Hematopoietic multipotent progenitor cell treated with erythropoietin and hydrocortisone succinate and interleukin-3 and kit ligand, for 15 days (in vitro differentiated cells): ENCODE measurements around the gene PIKFYVE.
"Not testable (repeated sequence)": the region's sequence is repeated elsewhere in the genome, so short reads cannot be mapped to it uniquely, and the experiment has no call there.

ENCODE experiments used
- DNase-seq: peaks from one replicate; pipeline ENCODE4 v3.0.0-alpha.2; 2015; ENCODE audit warnings: low spot score

The PIKFYVE gene, protein sequence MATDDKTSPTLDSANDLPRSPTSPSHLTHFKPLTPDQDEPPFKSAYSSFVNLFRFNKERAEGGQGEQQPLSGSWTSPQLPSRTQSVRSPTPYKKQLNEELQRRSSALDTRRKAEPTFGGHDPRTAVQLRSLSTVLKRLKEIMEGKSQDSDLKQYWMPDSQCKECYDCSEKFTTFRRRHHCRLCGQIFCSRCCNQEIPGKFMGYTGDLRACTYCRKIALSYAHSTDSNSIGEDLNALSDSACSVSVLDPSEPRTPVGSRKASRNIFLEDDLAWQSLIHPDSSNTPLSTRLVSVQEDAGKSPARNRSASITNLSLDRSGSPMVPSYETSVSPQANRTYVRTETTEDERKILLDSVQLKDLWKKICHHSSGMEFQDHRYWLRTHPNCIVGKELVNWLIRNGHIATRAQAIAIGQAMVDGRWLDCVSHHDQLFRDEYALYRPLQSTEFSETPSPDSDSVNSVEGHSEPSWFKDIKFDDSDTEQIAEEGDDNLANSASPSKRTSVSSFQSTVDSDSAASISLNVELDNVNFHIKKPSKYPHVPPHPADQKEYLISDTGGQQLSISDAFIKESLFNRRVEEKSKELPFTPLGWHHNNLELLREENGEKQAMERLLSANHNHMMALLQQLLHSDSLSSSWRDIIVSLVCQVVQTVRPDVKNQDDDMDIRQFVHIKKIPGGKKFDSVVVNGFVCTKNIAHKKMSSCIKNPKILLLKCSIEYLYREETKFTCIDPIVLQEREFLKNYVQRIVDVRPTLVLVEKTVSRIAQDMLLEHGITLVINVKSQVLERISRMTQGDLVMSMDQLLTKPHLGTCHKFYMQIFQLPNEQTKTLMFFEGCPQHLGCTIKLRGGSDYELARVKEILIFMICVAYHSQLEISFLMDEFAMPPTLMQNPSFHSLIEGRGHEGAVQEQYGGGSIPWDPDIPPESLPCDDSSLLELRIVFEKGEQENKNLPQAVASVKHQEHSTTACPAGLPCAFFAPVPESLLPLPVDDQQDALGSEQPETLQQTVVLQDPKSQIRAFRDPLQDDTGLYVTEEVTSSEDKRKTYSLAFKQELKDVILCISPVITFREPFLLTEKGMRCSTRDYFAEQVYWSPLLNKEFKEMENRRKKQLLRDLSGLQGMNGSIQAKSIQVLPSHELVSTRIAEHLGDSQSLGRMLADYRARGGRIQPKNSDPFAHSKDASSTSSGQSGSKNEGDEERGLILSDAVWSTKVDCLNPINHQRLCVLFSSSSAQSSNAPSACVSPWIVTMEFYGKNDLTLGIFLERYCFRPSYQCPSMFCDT (N-terminal part only)

DNA sequence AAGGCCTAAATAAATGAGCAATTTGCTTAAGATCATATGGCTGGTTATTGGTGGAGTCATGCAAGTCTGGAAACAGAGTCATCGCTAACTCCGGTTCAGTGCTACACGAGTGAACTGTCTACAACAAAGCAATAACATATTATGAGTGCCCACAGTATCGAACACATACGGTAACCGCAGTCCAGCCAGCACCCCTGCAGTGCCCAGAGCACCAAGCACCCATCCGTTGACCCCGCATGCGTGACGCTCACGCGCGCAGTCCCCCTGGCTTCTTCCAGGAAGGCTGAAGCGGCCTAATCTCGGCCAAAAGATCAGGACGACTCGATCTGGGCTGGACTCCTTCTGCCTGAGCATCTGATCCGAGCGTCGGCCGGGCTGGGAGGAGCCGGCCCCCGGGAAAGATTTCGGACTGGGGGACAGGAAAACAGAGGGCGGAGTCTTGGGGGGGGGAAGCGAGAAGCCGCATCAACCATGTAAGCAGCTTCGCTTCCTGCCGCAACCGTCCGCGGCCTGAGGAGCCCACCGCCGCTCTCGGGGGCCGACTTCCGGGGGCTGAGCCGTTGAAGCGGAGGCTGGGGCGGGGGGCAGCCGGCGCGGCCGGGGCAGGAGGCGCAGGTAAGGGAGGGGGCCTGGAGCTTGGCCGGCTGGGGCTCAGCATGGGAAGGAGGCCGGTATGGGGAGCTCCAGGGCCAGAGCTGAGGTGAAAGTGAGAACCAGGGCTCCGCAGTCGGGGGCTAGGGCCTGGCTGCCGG, at the start of gene PIKFYVE:
TSS of gene PIKFYVE (plus strand) at position 455 of the 752 bp plus-strand sequence. CDS start 5,265 bp downstream, outside the sequence.
- peak; percentile 84 for DNase-seq

DNA sequence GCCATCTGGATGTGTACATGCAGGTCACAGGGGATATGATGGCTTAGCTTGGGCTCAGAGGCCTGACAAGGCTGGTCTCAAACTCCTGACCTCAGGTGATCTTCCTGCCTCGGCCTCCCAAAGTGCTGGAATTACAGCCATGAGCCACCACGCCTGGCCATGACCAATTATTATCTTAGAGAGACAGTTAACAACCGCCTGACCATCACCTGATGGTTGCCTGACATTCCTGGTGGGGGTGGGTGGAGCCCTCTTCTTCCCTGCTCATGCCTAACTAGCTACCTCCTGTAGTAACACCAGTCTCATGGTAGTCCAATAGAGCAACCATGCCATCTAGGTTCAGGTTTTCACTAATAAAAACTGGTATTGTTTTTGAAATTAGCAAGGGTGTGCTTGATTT, 44.2 kb upstream of the PIKFYVE start:
- not testable (repeated sequence) for DNase-seq

DNA sequence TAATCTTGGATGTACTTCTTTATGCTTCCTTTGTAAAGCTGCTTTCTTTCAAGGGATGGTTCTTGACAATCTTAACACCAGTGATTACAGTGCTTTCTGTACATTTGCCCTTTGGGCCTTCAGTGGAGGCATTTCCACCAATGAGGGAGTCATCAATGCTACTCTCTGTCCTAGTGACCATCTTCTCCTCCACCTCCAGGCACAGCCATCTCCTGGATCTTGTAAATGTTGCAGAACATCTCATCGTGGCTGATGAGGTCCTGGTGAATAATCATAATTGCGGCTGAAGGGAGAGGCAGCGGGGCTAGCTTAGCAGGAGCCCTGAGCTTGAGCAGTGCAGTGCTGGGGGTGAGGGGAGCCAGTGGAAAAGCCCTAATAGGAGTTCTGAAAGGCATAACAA, 43.7 kb upstream of the PIKFYVE start:
- DNase-seq, result no peak

GRCh38 chr2:208224802-208225201, 41.3 kb upstream of the PIKFYVE start:
- no peak for DNase-seq

GRCh38 chr2:208227581-208228232, 38.3 kb upstream of the PIKFYVE start:
- DNase-seq, result no peak

DNA sequence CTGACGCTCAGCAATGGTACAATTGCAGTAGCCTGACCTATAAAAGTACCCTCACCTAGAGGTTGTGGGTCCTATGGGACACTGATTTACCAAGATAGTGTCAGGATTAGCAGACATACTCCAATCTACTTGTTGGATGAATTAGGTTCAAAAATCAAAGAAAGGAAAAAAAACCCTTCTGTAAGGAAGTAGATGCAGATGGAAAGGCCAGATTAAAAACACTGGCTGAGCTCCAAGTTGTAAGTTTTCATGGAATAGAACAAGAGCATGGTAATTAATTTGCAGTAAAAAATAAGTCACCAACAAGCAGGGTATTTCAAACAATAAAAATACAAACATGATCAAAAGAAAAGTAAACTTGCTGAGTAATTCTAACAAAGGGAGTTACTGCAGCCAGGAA, 37.6 kb upstream of the PIKFYVE start:
- no peak for DNase-seq

DNA sequence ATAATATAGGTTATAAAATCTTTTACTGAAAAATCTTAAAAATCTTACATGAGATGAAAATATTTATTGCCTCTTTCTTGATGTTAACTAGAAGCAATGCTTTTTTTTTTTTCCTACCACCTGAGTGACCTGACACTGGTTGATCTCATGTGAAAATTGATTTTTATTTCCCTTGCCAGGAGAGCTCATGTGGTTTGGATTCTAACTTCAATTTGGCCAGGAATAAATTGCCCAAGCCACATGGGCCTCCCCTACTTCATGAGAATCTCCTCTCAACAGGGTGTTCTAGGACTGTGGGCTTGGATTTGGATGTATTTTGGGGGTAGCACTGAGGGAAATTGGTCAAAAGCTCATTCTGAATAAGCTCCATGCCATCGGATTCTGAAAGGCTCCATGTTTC, 31.3 kb upstream of the PIKFYVE start:
- DNase-seq, result no peak

DNA sequence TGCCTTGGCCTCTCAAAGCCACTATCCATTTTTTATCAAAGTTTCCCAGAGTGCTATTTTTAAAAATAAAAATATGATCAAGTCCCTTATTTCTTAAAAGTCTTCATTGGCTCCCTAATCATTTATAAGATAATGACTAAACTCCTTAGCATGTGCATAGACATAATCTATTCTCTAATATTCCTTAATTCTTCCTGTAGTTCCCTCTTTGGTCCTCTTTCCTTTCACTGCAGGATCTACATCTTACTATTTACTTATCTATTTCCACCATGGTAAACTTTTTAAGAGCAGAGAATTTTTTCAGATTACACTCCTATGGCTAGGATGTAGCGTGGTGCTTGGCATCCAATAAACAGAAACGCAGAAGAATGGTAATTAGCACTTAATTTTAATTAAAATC, 30.2 kb upstream of the PIKFYVE start:
- DNase-seq, result no peak

GRCh38 chr2:208239770-208240493, 26.1 kb upstream of the PIKFYVE start:
- DNase-seq, result no peak

- no peak for DNase-seq
Measured at GRCh38 chr2:208240619-208241209, 25.3 kb upstream of the PIKFYVE start.

DNA sequence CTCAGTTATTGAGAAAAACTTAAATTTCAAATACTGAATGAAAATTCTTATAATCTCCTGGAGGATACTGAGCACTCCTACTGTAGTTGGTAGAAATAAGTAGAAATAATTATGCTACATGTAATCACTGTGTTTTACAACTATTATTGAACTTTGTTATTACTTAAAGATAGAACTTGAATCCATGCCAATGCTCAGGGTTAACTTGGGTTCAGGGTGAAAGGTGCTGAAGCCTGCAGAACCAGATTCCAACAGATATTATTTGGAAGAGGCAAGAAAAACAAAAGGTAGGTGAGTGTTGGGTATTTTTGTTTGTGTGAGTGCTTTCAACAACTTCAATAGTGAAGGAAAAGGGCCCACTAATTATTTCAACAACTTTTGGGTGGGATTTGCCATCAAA, 21.6 kb upstream of the PIKFYVE start:
- no peak for DNase-seq

- no peak for DNase-seq
Measured at GRCh38 chr2:208245746-208246145, 20.3 kb upstream of the PIKFYVE start.

DNA sequence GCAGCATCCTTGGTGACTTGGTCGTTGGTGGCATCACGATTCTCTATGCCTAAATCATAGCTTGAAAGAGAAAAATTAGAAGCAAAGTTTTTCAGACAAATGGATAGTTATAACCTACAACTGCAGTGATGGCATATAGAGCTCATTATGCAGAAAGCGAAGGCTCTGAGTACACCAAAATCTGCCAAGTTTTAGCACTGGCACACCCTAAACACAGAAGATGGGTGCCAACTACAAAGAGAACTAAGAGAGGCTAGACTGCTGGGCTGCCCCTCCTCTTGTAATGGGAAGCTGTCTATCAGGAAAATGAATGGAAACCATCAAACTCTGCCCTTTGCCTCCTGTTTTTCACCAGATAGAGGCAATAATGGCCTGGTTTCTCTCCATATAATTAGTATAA, 17.5 kb upstream of the PIKFYVE start:
- DNase-seq, result no peak

DNA sequence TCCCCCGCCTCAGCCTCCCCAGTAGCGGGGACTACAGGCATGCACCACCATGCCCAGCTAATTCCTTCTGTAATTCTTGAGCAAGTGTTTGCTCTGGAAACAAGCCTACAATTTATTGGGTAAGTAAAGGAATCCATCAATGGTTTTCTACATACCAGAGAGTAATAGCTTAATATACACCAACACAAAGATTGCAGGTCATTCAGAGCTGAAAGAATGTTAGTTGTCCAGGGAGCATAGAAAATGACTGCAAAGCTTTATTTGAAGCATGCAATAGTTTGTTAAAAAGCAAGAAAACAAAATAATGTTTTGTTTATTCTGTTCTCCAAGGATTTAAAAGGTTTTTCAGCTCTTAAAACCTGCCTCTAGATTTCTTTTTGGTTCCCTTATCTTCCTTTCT, 16.8 kb upstream of the PIKFYVE start:
- no peak for DNase-seq

DNA sequence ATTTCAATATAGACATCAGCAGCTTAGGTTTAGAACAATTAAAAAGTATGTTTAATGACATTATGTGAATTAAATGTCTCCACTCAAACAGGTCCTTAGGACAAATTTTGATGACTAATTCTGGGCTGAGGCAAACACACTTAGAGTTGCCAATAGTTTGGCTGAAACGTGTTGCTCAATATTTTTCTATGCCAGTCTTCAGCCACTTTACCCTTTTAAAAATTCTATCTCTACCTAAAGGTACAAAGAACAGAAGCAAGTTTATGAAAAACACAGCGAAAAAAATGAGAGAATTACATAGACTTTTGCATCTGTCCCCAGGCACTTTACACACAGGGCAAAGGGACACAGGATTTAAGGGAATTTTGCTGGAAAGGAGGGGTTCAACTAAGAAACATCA, 15.7 kb upstream of the PIKFYVE start:
- no peak for DNase-seq

- DNase-seq, result no peak
Measured at GRCh38 chr2:208251098-208251497, 15.0 kb upstream of the PIKFYVE start.

DNA sequence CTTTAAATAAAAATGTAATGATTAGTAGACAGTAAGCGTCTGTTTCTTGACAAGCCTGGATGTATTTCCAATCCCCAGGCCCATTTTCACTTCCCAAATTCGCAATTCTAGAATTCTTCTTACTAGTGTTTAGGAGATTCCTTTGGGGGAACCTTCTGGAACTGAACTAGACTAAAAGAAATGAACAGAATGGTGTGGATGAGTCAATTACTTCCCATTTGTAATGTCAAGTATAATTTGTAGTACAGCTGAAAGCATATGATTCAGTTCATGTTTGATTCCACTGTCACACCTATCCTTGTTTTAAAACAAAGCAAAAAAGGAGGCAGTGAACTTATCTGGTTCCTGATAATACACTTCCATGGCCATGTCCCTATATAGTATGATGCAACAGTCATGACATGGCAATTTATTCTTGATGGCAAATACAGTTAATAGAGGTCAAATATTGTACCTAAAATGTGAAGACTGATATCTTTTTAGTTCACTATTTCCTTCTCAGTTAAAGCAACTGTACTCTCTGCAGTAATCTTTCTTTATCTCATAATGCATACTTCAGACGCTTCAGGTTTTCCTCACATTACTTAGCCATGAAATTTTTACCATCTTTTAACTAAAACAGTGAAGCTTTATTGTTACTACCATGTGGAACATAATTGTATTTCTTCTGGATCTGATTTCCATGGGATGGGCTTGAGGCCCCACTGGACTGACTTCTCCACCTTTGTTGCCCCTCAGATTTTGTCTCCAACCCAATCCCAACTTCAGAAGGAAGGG, 13.2 kb upstream of the PIKFYVE start:
- DNase-seq, result peak; percentile 45

DNA sequence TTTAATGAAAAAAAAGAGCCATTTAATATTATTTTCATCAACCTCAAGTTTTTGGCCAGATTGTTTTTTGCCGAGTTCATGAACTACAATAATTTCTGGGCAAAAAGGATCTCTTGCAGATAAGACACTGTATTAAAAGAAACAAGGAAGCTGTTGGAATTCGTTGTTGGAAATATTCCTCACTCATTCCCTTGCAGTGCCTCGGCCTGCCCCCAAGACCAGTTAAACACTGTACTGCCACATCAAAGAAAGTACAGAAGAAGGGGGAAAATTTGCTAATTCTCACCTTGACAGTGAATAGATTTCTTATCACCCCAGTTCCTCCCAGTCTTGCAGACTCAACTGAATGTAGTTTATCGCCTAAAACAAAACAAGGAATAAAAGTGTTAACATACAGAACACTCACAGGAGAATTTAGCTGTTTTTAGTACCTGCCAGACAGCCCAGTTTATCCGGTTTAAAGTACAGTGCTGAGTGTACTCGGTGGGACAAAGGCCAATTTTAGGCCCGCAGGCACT, 12.4 kb upstream of the PIKFYVE start:
- DNase-seq, result no peak
